ENCODE measurements around the gene CSTA. TPM values are rescaled to one million over a fixed set of nuclear protein-coding genes. Genes with fewer than 3 reads are reported as not detected.

Gene CSTA
- polyA plus RNA-seq, 1 donor from 2014 or later, result not detected

DNA sequence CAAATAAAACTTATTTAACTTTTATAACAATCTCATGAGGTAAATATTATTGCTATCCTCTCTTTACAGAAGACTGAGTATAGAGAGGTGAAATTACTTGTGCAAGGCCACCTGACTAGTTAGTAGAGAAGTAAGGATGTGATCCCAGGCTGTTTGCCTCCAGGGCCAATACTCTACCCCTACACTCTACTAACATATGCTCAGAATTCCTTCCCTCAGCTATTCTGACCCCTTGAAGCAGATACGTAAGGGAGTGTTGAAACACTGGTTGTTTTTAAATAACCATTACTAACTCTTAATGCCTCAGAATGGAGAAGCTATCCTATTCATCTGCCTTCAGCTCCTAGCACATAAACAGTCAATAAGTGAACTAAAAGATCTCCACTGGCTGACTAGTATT, 24.1 kb downstream of the CSTA start:
- TF ChIP-seq POLR2AphosphoS5 (IDR thresholded peaks at IDR 0.05) (no peak), RAD21 (conservative IDR thresholded peaks at IDR 0.05) (no peak), REST (IDR thresholded peaks at IDR 0.05; ENCODE audit: borderline replicate concordance) (no peak), EZH2 (IDR thresholded peaks at IDR 0.05; ENCODE audit: borderline replicate concordance, insufficient read depth, low read length, poor library complexity, severe bottlenecking) (no peak), EP300 (conservative IDR thresholded peaks at IDR 0.05; ENCODE audit: poor library complexity, severe bottlenecking) (no peak), CTCF (IDR thresholded peaks at IDR 0.05; ENCODE audit: poor library complexity, severe bottlenecking) (no peak), SMC3 (conservative IDR thresholded peaks at IDR 0.05; ENCODE audit: poor library complexity) (no peak), MXI1 (conservative IDR thresholded peaks at IDR 0.05; ENCODE audit: poor library complexity, severe bottlenecking) (no peak), TAF1 (IDR thresholded peaks at IDR 0.05; ENCODE audit: low read depth) (no peak)
- H3K9me3 ChIP-seq (ENCODE audit: low read length), result no peaks in the 10 kb centered on the region
- H3K4me2 ChIP-seq (ENCODE audit: low read length), result no peak overlapping the region
- no peaks in the 10 kb centered on the region for H3K9me2 ChIP-seq (ENCODE audit: insufficient read depth, low read length)
- no peaks in the 10 kb centered on the region for H4K20me1 ChIP-seq (ENCODE audit: insufficient read depth)
- H3K27me3 ChIP-seq (ENCODE audit: insufficient read depth, low read depth, low read length), result no peaks in the 10 kb centered on the region
- H2AFZ ChIP-seq (ENCODE audit: low read depth, low read length), result no peak overlapping the region
- no peaks in the 10 kb centered on the region for H3F3A ChIP-seq (ENCODE audit: insufficient read depth, low read length, poor library complexity, severe bottlenecking)
- no peaks in the 10 kb centered on the region for H3K36me3 ChIP-seq (ENCODE audit: insufficient read depth, low read length)
- no peak overlapping the region for H3K4me3 ChIP-seq (ENCODE audit: low read length)
- no peaks in the 10 kb centered on the region for H3K79me2 ChIP-seq (replicated peaks; ENCODE audit: insufficient read depth, low read length)
- H3K27ac ChIP-seq (ENCODE audit: low read length), result no peak overlapping the region
- no peak overlapping the region for H3K9ac ChIP-seq (ENCODE audit: low read length)

GRCh38 chr3:122350814-122351418, 25.9 kb downstream of the CSTA start:
- Histone ChIP-seq H3K4me3 (ENCODE audit: low read length) (no peak overlapping the region), H3K4me2 (ENCODE audit: low read length) (no peak overlapping the region), H4K20me1 (ENCODE audit: insufficient read depth) (no peaks in the 10 kb centered on the region), H3K27me3 (ENCODE audit: insufficient read depth, low read depth, low read length) (no peaks in the 10 kb centered on the region), H3K36me3 (ENCODE audit: insufficient read depth, low read length) (no peaks in the 10 kb centered on the region), H3F3A (ENCODE audit: insufficient read depth, low read length, poor library complexity, severe bottlenecking) (no peaks in the 10 kb centered on the region), H3K9me3 (ENCODE audit: low read length) (no peaks in the 10 kb centered on the region), H3K9me2 (ENCODE audit: insufficient read depth, low read length) (no peaks in the 10 kb centered on the region), H3K79me2 (replicated peaks; ENCODE audit: insufficient read depth, low read length) (no peaks in the 10 kb centered on the region), H3K27ac (ENCODE audit: low read length) (no peak overlapping the region), H2AFZ (ENCODE audit: low read depth, low read length) (no peak overlapping the region), H3K9ac (ENCODE audit: low read length) (no peak overlapping the region)
- TF ChIP-seq CTCF (IDR thresholded peaks at IDR 0.05; ENCODE audit: poor library complexity, severe bottlenecking) (no peak), EP300 (conservative IDR thresholded peaks at IDR 0.05; ENCODE audit: poor library complexity, severe bottlenecking) (no peak), POLR2AphosphoS5 (IDR thresholded peaks at IDR 0.05) (no peak), MXI1 (conservative IDR thresholded peaks at IDR 0.05; ENCODE audit: poor library complexity, severe bottlenecking) (no peak), SMC3 (conservative IDR thresholded peaks at IDR 0.05; ENCODE audit: poor library complexity) (no peak), TAF1 (IDR thresholded peaks at IDR 0.05; ENCODE audit: low read depth) (no peak), REST (IDR thresholded peaks at IDR 0.05; ENCODE audit: borderline replicate concordance) (no peak), EZH2 (IDR thresholded peaks at IDR 0.05; ENCODE audit: borderline replicate concordance, insufficient read depth, low read length, poor library complexity, severe bottlenecking) (no peak), RAD21 (conservative IDR thresholded peaks at IDR 0.05) (no peak)
